ENCODE measurements around the gene TOMM5. TPM values are rescaled to one million over a fixed set of nuclear protein-coding genes. Genes with fewer than 3 reads are reported as not detected.
A peak's percentile ranks its signal among the peaks of the same experiment; 100 is the strongest.

The TOMM5 gene
- total RNA-seq, 4 donors from 2014 or later = 75.3 to 137 (median 93.3) TPM

GRCh38 chr9:37543468-37543867, 48.9 kb downstream of the TOMM5 start:
- Histone ChIP-seq H3K4me3 (no peak overlapping the region), H3K4me1 (peaks cover 10 to 16% of the 10 kb centered on the region in 2 donors), H3K27me3 (no peaks in the 10 kb centered on the region), H3K9me3 (no peaks in the 10 kb centered on the region), H3K36me3 (peaks cover 0 to 20% of the 10 kb centered on the region in 2 donors), H3K27ac (no peak overlapping the region)
- TF ChIP-seq POLR2A (IDR thresholded peaks at IDR 0.05) (no peak), CTCF (IDR thresholded peaks at IDR 0.05 in 4 of 5, conservative IDR thresholded peaks at IDR 0.05 in 1 of 5) (no peak)
- intact Hi-C loops (cut with DNase I; ENCODE audit: low total_unique reads) (no loop called here), in situ Hi-C loops (cut with MboI; ENCODE audit: low sequenced_read_pairs in 4 of 4) (no loop called here)
- ATAC-seq (no peak), DNase-seq (no peak)

- intact Hi-C loops (cut with DNase I; ENCODE audit: low total_unique reads) (no loop called here), in situ Hi-C loops (cut with MboI; ENCODE audit: low sequenced_read_pairs in 4 of 4) (no loop called here)
- Histone ChIP-seq H3K27me3 (no peaks in the 10 kb centered on the region), H3K27ac (no peak overlapping the region), H3K36me3 (peaks cover 0 to 24% of the 10 kb centered on the region in 2 donors), H3K4me1 (peaks cover 10 to 16% of the 10 kb centered on the region in 2 donors), H3K4me3 (no peak overlapping the region), H3K9me3 (no peaks in the 10 kb centered on the region)
- DNase-seq (no peak), ATAC-seq (no peak)
- TF ChIP-seq CTCF (IDR thresholded peaks at IDR 0.05 in 4 of 5, conservative IDR thresholded peaks at IDR 0.05 in 1 of 5) = no peak
- TF ChIP-seq POLR2A (IDR thresholded peaks at IDR 0.05) = no peak
These were observed 49.5 kb downstream of the TOMM5 start for GRCh38 chr9:37542895-37543294.

GRCh38 chr9:37542488-37542887, 49.9 kb downstream of the TOMM5 start:
- Histone ChIP-seq H3K36me3 (peaks cover 0 to 29% of the 10 kb centered on the region in 2 donors), H3K9me3 (no peaks in the 10 kb centered on the region), H3K4me1 (peaks cover 10 to 16% of the 10 kb centered on the region in 2 donors), H3K4me3 (no peak overlapping the region), H3K27ac (no peak overlapping the region), H3K27me3 (no peaks in the 10 kb centered on the region)
- in situ Hi-C loops (cut with MboI; ENCODE audit: low sequenced_read_pairs in 4 of 4) (no loop called here), intact Hi-C loops (cut with DNase I; ENCODE audit: low total_unique reads) (no loop called here)
- DNase-seq (no peak), ATAC-seq (no peak)
- TF ChIP-seq CTCF (IDR thresholded peaks at IDR 0.05 in 4 of 5, conservative IDR thresholded peaks at IDR 0.05 in 1 of 5) (no peak), POLR2A (IDR thresholded peaks at IDR 0.05) (no peak)

DNA sequence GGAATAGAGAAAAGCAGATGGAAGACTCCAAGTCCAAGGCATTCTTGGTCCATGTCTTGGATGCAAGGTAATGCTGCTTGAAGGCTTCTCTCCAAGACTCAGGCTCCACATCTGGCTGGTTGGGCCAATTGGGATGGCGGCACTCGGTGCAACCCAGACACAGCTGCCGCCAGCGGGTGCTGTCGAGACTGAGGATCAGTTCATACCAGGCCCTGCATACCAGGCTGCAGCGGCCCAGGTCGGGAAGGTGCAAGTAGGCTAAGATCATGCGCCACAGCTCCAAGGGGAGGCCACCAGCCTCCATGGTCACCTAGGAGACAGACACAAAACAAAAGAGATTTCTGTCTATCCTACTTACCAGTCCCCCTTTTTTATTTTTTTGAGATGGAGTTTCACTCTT, 50.9 kb downstream of the TOMM5 start:
- in situ Hi-C loops (cut with MboI; ENCODE audit: low sequenced_read_pairs in 4 of 4) = no loop called here
- Histone ChIP-seq H3K4me1 (peaks cover 10 to 16% of the 10 kb centered on the region in 2 donors), H3K27me3 (no peaks in the 10 kb centered on the region), H3K27ac (no peak overlapping the region), H3K36me3 (peaks cover 0 to 39% of the 10 kb centered on the region in 2 donors), H3K4me3 (no peak overlapping the region), H3K9me3 (no peaks in the 10 kb centered on the region)
- intact Hi-C loops (cut with DNase I; ENCODE audit: low total_unique reads) = no loop called here
- TF ChIP-seq POLR2A (IDR thresholded peaks at IDR 0.05) (no peak), CTCF (IDR thresholded peaks at IDR 0.05 in 4 of 5, conservative IDR thresholded peaks at IDR 0.05 in 1 of 5) (no peak)
- DNase-seq = no peak
- ATAC-seq = no peak

GRCh38 chr9:37540634-37541033, 51.8 kb downstream of the TOMM5 start:
- no peak for TF ChIP-seq POLR2A (IDR thresholded peaks at IDR 0.05)
- no peak for TF ChIP-seq CTCF (IDR thresholded peaks at IDR 0.05 in 4 of 5, conservative IDR thresholded peaks at IDR 0.05 in 1 of 5)
- DNase-seq = peak in 1 of 2 donors; percentile 34
- Histone ChIP-seq H3K36me3 (peaks cover 0 to 47% of the 10 kb centered on the region in 2 donors), H3K27ac (peak overlapping the region in 3 of 4 donors; percentile 2 to 42 (median 15)), H3K4me1 (peaks cover 10 to 16% of the 10 kb centered on the region in 2 donors), H3K4me3 (no peak overlapping the region), H3K9me3 (no peaks in the 10 kb centered on the region), H3K27me3 (no peaks in the 10 kb centered on the region)
- ATAC-seq = no peak
- in situ Hi-C loops (cut with MboI; ENCODE audit: low sequenced_read_pairs in 4 of 4) (no loop called here), intact Hi-C loops (cut with DNase I; ENCODE audit: low total_unique reads) (no loop called here)
